ENCODE results near the gene ALDH1A2.

The ALDH1A2 gene

GRCh38 chr15:57941816-57942215 lies 123.7 kb downstream of the ALDH1A2 start:
- DNase-seq, result no peak

GRCh38 chr15:57932348-57932747 lies 133.2 kb downstream of the ALDH1A2 start:
- DNase-seq, result no peak

GRCh38 chr15:57931570-57931969 lies 133.9 kb downstream of the ALDH1A2 start:
- no peak for DNase-seq

GRCh38 chr15:57927091-57927631 lies 138.3 kb downstream of the ALDH1A2 start:
- no peak for DNase-seq

GRCh38 chr15:57925650-57926049 lies 139.9 kb downstream of the ALDH1A2 start:
- DNase-seq, result no peak

- no peak for DNase-seq
Measured at GRCh38 chr15:57924598-57924997, 140.9 kb downstream of the ALDH1A2 start.

- no peak for DNase-seq
Measured at GRCh38 chr15:57923750-57924149, 141.8 kb downstream of the ALDH1A2 start.

- DNase-seq, result no peak
Measured at GRCh38 chr15:57923306-57923705, 142.2 kb downstream of the ALDH1A2 start.

- DNase-seq, result no peak
Measured at GRCh38 chr15:57922776-57923175, 142.7 kb downstream of the ALDH1A2 start.

- no peak for DNase-seq
Measured at GRCh38 chr15:57921371-57921770, 144.1 kb downstream of the ALDH1A2 start.

- peak in 1 of 2 experiments; percentile 19 for DNase-seq
Measured at GRCh38 chr15:57920911-57921310, 144.6 kb downstream of the ALDH1A2 start.

- no peak for DNase-seq
Measured at GRCh38 chr15:57919754-57920153, 145.8 kb downstream of the ALDH1A2 start.

- no peak for DNase-seq
Measured at GRCh38 chr15:57917998-57918397, 147.5 kb downstream of the ALDH1A2 start.

GRCh38 chr15:57916695-57917094 lies 148.8 kb downstream of the ALDH1A2 start:
- DNase-seq, result no peak

- no peak for DNase-seq
Measured at GRCh38 chr15:57915827-57916531, 149.5 kb downstream of the ALDH1A2 start.

GRCh38 chr15:57914350-57915055 lies 151.0 kb downstream of the ALDH1A2 start:
- DNase-seq, result no peak

- DNase-seq, result no peak
Measured at GRCh38 chr15:57911247-57911646, 154.3 kb downstream of the ALDH1A2 start.

- no peak for DNase-seq
Measured at GRCh38 chr15:57910672-57911071, 154.8 kb downstream of the ALDH1A2 start.

GRCh38 chr15:57909388-57909787 lies 156.1 kb downstream of the ALDH1A2 start:
- no peak for DNase-seq

- no peak for DNase-seq
Measured at GRCh38 chr15:57903626-57904025, 161.9 kb downstream of the ALDH1A2 start.

All from NCI-H524 (cell line).